ENCODE data around the gene S100A10.

DNA sequence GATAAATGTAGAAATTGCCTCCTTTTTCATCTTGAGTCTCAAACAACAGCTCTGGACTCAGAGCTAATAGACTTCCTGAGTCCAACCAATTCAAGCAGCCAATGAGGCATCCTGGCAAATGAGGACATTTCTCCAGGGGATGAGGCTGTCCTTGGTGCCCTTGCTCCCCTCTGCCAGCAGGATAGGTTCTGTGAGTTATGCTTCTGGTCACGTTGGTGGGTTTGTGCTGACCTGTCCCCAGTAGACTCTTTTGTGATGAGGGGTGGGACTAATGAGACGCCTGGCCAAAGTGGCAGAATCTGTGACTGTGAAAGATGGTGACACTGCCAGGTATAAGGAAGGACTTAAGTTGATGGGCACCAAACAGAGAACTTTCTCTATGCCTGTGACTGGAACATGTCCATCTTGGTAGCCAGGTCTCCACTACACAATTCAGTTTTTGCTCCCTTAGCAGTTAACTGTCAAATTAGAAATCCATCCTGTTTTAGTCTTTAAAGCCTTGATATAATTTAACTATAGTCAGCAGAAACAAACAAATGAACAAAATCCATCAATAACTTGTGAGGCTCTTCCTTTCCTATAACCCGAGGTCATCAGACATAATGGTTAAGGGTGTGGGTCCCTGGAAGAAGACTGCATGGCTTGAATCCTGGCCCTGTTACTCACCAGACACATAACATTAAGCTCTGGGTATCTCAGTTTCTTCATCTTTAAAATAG is 48.6 kb downstream of the S100A10 start:
- TF ChIP-seq POLR2A (IDR thresholded peaks at IDR 0.05) = no peak
- TF ChIP-seq, protein P1, sequence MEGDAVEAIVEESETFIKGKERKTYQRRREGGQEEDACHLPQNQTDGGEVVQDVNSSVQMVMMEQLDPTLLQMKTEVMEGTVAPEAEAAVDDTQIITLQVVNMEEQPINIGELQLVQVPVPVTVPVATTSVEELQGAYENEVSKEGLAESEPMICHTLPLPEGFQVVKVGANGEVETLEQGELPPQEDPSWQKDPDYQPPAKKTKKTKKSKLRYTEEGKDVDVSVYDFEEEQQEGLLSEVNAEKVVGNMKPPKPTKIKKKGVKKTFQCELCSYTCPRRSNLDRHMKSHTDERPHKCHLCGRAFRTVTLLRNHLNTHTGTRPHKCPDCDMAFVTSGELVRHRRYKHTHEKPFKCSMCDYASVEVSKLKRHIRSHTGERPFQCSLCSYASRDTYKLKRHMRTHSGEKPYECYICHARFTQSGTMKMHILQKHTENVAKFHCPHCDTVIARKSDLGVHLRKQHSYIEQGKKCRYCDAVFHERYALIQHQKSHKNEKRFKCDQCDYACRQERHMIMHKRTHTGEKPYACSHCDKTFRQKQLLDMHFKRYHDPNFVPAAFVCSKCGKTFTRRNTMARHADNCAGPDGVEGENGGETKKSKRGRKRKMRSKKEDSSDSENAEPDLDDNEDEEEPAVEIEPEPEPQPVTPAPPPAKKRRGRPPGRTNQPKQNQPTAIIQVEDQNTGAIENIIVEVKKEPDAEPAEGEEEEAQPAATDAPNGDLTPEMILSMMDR (IDR thresholded peaks at IDR 0.05) = no peak
